ENCODE data around the gene ERICH3.

The ERICH3 gene

GRCh38 chr1:74613894-74614293 lies 59.7 kb downstream of the ERICH3 start:
- DNase-seq (ENCODE audit: low read depth) = no peak
- no peak overlapping the region for H3K4me3 ChIP-seq (ENCODE audit: low read length)
- no peak for TF ChIP-seq CTCF (conservative IDR thresholded peaks at IDR 0.05; ENCODE audit: low read length)

GRCh38 chr1:74611887-74612286 lies 61.7 kb downstream of the ERICH3 start:
- TF ChIP-seq CTCF (conservative IDR thresholded peaks at IDR 0.05; ENCODE audit: low read length) = no peak
- DNase-seq (ENCODE audit: low read depth) = no peak
- H3K4me3 ChIP-seq (ENCODE audit: low read length) = no peak overlapping the region

GRCh38 chr1:74610961-74611360 lies 62.6 kb downstream of the ERICH3 start:
- no peak overlapping the region for H3K4me3 ChIP-seq (ENCODE audit: low read length)
- DNase-seq (ENCODE audit: low read depth) = no peak
- TF ChIP-seq CTCF (conservative IDR thresholded peaks at IDR 0.05; ENCODE audit: low read length) = no peak

GRCh38 chr1:74609810-74610371 lies 63.7 kb downstream of the ERICH3 start:
- TF ChIP-seq CTCF (conservative IDR thresholded peaks at IDR 0.05; ENCODE audit: low read length) = no peak
- H3K4me3 ChIP-seq (ENCODE audit: low read length) = no peak overlapping the region
- DNase-seq (ENCODE audit: low read depth) = no peak

GRCh38 chr1:74596717-74597116 lies 76.9 kb downstream of the ERICH3 start:
- no peak overlapping the region for H3K4me3 ChIP-seq (ENCODE audit: low read length)
- no peak for DNase-seq (ENCODE audit: low read depth)
- TF ChIP-seq CTCF (conservative IDR thresholded peaks at IDR 0.05; ENCODE audit: low read length) = no peak

DNA sequence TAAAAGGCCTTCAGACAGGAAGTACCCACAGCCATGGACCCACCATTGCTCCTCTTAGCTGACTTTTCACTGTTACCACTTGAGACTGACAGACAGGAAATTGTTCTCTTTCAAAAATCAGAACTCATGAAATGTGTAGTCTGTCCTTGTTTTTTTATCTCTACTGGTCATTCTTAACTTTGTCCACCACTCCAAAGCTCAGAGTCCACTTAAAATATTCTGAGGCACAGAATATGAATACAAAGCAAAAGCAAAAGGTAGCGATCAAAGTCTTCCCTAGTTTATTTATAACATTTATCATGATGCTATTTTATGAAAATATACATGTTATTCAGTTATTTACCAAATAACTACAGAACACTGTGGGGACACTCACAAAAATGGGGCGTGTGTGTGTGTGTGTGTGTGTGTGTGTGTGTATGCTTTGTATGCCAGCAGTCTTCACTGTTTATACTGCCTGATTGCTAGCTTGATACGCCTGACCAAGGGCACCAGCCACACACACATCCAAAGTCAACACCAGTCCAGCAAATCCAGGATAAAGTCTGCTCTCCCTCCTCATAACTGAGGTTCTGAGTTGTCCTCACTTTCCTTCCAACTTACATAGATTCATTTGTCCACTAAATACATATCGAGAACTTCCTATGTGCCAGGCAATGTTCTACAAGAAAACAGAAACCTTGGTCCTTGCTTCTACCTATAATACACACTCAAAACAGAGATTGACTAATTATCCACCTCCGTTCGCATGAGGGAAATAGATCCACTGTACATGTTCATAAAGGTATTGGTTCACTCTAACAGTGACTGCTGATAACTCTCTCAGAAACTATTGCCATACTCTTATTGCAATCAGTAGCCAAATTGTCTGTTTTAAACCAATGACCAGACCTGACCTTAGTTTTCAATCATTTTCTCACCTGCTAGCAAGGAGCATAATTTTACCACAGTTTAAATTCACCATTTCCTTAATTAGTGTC lies 79.4 kb downstream of the ERICH3 start:
- no peak for TF ChIP-seq CTCF (conservative IDR thresholded peaks at IDR 0.05; ENCODE audit: low read length)
- no peak for DNase-seq (ENCODE audit: low read depth)
- H3K4me3 ChIP-seq (ENCODE audit: low read length) = no peak overlapping the region
